Fibroblast of peridontal ligament (primary cell): ENCODE data around the gene P4HB.

Source experiments
- DNase-seq: peaks from one replicate; pipeline ENCODE4 v3.0.0-alpha.2; 2010; ENCODE audit errors: extremely low read depth

Gene P4HB

DNA sequence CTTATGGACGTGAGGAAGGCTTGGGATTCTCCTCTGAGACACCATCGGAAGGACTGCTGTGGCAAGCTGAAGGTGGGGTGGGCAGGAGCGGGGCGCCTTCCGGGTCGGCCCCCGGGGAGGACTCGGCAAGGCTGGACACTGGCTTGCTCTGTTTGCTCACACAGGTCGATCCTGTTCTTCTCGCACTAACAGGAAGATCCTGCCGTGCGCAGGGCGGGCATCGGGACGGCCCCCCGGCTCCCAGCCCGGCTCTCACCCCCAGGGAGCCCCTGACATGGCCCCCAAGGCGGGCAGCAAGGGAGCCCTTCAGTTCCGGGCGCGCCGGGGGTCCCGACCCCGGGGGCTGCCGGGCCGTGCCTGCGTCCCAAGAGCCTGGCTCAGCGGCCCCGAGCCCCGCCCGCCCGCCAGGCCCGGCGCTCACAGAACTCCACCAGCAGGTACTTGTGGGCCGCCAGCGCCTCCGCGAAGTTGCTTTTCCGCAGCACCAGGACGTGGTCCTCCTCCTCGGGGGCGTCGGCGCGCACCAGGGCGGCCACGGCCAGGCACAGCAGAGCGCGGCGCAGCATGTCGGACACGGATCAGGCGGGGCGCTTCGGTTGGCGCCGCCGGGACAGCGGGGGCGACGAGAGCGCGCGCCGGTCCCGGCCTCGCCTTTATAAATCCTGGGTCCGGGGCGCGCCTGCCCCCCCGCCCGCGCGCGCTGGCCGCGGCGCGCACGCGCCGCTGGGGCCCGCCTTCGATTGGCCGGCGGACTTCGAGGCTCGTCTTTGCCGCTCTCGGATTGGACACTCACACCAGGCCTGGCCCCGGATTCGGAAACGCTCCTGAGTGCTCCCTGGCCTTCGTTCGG is at the start of gene P4HB:
Gene P4HB (minus strand): TSS at position 630 of the 850 bp plus-strand sequence. CDS start 64 bp downstream, at position 566.
- no peak for DNase-seq

DNA sequence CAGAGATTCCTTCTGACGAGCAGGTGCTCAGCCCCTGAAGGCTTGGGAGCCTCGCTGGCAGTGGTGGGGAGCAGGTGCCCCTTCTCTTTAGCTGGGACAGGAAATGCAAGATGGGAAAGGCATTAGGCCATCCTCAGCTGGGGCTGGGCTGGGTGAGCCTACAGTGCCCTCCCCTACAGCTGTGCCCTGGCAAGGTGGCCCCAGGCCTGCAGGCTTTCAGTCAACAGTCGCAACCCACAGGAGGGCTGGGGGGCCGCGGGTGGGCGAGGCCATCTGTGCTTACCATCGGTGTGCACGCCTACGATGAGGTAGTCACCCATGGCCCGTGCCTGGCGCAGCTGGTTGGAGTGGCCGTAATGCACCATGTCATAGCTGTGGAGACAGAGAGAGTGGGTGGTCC is 48.9 kb upstream of the P4HB start:
- no peak for DNase-seq

DNA sequence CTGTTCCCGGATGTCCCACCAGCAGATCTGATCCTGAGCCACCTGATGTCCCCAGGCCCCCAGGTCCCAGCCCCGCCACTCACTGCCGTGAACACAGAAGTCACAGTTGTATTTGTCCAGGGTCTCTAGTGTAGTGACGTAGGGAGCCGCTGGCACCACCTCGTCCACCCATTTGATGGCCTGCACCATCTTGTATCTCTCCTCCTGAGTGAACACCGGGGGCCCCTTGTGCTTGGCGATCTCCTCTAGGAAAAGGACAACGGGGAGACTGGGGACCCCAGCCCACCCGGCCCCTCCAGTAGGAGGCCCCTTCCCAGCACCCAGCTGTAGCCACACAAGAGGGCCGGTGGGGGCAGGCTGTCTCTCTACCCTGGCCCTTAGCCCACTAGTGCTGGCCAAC is 48.5 kb upstream of the P4HB start:
- no peak for DNase-seq

DNA sequence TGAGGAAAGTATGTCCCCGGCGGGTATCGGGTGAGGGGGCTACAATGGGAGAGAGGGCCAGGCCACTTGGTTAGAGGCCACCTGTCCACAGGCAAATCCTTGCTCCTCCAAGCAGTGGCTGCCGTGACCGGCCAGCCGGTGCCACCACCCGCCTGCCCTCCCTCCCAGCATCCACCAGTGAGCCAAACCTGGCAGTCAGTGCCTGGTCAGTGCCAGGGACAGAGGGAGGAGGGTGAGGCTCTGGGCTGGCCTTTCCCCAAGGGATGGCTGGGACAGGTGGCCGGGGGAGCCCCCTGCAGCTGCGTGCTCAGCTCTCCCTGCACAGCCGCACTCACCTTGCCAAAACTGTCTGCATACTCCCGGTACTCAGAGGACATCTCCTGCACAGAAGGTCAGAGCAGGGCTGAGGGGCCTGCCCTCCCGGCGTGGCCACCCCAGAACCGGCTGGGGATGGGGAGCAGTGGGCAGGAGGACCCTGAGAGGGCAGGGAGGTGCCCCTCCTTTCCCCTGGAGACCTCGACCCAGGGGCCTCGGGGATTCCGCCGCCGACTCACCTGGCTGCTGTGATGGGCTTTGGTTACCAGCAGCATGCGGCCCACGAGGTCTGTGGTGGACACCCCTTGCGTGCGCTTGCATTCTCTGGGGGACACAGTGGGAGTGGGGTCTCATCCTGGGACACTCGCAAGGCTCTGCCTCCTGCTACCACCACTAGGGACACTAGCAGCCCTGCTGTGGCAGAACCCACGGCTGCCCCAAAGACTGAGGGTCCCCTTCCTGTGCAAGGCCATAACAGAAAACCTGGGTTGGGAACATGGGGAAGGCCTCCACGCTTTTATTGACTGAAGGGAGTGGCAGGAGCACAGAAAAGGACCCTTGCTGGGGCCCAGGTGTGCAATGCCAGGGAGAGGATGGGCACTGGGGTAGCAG is 47.1 kb upstream of the P4HB start:
- no peak for DNase-seq

DNA sequence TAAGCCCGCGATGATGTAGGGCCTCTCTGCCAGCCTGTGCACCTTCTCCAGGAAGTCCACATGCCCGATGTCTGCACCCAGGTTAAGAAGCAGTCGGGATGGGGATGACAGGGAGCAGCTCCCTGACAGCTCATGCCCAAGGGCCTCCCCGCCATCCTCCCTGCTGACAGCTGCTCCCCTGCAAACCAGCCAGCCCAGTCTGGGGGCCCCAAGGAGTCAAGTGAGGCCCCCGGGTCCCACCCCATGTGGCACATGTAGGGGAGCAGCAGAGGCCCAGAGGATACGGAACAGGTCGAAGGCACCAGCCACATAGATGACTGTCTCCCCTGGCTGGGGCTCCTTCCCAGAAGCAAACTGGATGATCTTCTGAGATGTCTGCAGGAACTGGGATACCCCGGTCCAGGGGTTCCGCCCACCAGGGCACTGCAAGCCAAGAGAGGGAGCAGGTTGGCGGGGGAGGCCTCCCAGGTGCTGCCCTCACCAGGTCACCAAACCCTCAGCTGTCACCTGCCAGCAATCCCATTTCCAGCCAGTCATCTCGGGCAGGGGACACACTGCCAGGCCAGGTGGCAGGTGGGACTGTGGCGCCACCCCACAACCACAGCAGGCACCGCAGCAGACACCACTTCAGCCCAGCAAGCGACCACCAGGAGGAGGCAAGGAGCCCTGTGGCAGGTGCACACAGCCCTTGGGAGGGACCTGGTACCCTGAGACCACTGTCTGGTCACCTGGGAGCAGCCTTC is 46.3 kb upstream of the P4HB start:
- no peak for DNase-seq

DNA sequence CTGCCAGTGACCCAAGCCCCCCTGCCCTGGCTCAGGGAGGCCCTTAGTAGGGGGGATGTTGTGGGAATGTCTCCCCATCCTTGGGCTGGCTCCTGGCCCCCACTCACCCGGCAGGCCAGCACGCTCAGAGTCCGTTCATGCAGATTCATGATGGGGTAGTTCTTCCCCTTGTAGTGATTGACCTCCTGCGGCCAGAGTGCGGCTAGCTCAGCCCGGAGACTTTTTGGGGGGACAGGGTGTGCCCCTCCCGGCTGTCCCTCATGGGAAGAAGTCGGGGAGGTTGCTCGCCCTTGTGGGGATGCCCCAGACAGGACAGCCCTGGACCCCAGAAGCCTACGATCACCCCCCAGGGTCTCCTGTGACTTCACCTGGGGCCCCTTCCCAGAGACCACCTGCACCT is 45.7 kb upstream of the P4HB start:
- no peak for DNase-seq

DNA sequence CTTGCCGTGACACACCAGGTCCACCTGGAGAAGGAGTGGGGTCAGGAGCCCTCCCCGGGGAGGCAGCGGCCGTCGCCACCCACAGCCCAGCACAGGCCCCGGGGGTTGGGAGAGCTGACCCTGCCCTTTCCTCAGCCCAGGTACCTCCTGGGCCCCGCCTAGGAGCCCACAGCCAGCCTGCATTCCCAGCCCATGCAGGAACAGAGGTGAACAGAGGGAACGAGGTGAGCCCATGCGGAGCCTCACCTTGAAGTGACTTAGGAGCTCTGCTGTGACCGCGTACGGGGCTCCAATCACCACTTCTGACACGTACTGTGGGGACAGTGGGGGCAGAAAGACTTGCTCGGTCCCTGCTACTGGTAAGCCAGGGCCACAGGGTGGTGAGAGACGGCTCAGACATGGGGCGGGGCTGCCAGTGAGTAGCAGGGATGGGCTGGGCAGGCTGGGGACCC is 45.1 kb upstream of the P4HB start:
- no peak for DNase-seq

DNA sequence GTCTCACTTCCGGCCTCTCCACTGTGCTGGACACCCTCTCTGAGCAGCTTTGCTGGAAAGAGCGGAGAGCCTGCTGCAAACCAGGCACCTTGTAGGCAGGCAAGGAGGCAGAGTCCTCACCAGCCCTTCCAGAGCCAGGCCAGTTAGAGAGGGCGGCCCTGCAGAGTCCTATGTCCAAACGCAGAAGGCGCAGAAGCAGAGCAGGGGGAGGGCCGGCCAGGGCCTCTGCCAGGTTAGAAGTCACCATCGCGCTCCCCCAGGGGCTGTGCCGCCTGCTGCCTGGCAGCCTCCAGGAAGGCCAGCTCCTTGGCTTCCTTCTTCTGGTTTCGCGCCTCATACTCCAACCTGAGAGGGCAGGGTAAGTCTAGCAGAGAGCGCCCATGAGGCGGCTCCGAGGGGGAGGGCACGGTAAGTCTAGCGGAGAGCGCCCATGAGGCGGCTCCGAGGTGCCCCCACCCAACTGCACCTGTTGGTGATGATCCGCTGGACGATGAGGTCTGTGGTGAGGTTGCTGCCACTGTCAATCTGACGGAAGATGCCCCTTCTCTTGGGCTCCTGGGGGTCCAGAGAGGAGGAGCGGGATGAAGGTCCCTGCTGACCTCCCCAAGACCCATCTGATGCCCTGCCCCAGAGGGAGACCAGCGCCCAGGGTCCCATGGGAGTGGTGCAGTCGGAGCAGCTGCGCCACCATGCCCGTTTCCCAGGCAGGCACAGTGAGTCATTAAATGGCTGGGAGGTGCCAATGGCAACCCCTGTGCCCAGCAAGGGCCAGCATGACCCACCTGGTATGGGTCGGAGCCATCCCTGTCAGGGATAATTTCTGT is 44.5 kb upstream of the P4HB start:
- DNase-seq, result no peak

DNA sequence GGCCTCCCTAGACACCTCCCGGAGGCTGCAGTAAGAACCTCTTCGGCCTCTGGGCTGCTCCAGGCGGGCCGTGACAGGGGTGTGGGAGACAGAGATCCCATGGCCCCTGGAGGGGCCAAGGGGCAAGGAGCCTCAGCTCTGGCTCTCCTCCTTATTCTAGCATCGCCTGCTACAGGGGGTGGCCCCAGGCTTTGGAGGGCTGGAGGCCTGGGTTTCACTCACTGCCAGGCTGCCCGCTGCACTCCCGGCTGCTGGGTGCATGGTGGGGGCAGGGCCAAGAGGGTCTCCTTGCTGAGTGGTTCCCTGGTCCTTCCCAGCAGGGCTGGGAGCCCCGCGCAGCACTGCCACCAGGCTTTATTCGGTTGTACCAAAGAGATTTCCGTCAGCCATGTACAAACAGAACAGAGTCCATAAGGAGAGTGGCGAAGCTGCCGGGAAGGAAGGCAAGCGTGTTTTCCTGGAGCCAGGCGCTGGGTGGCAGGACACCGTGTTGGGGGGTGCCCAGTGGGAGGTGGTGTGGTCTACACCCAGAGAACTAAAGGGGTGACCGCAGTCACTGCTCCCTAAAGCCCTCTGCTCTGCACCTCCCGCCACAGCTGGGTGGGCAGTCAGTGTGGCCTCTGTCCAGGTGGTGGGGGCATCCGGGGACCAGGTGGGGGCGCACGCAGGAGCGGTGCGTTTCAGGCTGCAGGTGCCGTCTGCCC is 43.7 kb upstream of the P4HB start:
- no peak for DNase-seq

DNA sequence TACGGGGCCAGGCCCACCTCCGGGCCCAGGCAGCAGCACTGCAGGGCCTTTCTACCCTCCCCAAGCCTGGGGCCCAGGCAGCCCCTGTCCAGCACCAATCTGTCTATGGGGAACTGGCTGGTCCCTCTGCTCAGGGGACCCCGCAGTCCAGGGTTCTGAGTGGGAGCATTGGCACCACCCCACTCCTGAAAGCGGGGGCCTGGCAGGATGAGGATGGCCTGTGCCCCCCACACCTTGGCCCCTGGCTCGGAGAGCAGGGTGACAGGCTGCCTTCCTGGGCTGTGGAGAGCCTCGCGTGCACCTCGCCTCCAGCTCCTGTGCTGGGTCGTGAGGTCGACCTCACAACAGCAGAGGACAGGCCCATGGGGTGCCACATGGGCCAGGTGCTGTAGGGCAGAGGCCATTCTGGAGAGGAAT is 43.1 kb upstream of the P4HB start:
- DNase-seq, result no peak

DNA sequence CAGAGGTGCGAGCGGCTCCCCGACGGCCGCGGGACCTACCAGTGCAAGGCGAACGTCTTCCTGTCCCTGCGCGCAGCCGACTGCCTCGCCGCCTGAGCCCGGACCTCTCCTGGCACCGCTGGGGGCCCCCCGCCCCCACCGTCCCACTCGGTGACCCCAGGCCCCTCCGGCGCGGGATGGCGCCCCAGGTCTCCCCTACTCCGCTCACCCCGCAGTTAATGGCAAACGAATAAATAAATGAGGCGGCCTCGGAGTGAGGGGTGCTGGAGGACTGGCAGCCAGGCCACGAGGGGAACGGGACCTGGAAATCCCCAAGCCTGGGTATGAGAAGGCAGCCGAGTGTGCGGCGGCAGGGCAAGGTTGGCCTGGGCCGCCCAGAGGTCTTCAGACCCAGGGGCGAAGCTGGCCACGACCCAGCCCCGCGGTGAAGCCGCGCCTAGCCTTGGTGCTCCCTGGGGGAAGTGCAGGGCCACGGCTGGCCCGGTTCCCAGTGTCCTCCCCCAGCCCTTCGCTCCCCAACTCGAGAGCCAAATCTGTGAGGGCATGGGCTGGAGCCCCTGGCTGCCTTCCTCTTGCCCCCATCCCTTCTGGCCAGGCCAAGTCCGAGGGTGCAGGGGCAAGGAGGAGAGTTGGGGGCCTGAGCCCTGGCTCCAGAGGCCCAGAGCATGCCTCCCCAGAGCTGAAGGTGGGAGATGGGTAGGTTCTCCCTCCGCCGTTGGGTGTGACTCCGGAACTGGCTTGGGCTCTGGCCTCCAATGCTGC is 42.5 kb upstream of the P4HB start:
- no peak for DNase-seq

DNA sequence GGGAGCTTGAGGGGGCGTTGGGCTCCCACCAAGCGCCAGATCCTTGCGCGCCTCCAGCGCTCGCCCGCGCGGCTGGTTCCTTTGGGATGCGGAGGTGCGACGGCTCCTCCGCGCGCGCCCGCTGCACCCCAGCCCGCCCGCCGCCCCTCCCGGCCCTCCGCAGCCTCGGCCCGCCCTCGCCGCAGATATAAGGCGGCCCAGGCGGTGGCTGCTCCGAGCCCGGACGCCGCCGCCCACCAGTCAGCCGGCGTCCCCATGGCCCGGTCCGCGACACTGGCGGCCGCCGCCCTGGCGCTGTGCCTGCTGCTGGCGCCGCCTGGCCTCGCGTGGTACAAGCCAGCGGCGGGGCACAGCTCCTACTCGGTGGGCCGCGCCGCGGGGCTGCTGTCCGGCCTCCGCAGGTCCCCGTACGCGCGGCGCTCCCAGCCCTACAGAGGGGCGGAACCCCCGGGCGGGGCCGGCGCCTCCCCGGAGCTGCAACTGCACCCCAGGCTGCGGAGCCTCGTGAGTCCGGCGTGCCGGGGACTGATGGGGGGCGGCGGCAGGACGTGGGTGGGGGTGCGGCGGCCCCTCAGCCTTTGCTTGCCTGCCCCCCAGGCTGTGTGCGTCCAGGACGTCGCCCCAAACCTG is 41.8 kb upstream of the P4HB start, which contains the start of gene NPB:
Gene NPB (plus strand): TSS at position 216 of the 630 bp plus-strand sequence. CDS start 40 bp downstream, at position 256.
- no peak for DNase-seq

DNA sequence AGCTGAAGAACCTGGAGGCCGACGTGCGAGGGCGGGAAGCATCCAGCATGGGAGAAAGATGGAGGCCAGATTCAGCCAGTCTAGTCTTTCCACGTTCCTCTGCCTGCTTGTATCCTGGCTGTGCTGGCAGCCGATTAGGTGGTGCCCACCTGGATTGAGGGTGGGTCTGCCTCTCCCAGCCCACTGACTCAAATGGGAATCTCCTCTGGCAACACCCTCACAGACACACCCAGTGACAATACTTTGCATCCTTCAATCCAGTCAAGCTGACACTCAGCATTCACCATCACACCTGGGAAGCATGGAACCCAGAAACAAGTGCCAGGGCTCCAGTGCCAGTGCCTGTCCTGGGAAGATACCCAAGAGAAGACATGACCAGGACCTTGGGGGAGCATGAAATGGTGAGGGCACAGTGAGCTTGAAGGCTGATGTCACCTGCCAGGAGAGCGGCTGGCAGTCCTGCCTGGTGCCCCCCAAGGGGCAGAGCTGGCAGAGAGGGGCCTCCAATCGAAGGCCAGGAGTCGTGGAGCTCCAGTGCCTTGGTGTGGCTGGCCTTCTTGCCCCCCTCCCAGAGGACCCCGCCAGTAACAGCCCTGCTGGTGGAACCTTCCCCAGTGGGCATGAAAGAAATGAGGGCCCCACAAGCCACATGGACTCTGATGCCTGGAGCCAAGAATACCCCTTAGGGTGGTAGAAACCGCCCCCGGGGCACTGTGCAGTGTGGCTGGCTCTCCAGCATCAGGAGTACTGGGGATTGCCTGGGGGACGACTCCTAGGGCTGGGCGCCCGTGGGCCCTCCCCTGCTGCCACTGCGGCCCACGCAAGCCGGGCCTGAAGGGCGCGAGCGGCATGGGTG is 41.1 kb upstream of the P4HB start:
- no peak for DNase-seq

DNA sequence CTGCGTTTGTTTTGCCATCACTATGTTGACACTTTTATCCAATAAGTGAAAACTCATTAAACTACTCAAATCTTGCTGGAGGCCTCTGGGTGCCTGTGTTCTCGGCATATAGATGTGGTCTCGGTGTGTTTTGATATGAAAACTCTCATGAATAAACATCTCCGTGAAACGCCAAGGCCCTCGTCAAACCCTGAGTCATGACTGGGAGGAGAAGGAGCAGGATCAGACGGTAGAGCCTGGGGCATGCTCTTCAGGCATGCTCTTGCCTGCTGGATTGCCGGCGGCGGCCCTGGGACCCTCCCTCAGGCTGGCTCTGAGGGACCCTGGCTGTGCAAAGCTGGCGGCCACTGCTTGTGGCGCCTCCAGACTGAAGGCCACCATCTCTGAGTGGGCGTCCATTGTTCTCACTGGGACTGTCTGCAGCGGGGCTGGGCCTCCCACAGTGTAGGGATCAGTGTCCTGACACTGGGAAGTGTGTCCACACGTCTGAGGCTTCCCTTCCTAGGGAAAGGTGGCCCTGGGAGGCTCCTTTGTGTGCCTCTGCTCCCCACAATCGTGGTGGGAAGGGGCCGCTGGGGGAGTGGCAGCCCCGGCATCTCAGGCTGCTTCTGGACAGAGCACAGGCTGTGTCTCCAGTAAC is 40.0 kb upstream of the P4HB start:
- DNase-seq, result peak; percentile 19

DNA sequence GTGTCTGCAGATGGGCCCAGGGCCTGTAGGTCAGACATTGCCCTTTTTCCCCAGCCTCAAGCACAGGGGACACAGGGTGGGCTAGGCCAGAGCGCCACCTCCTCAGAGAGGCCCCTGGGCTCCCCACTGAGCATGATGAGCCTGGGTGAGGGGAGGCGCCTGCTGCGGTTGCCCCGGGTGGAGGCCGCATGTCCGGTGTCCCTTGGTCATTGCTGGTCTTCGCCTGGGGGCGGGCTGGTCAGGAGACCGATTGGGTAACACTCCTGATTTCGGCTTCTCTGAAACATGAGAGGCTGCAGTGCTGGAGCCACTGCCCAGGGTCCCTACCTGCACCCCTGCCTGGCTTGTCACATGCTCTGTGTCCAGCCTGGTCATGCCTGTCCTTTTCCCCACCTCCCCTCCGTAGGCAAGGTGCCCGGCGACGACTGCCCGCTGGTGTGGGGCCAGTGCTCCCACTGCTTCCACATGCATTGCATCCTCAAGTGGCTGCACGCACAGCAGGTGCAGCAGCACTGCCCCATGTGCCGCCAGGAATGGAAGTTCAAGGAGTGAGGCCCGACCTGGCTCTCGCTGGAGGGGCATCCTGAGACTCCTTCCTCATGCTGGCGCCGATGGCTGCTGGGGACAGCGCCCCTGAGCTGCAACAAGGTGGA is 39.3 kb upstream of the P4HB start:
- no peak for DNase-seq

DNA sequence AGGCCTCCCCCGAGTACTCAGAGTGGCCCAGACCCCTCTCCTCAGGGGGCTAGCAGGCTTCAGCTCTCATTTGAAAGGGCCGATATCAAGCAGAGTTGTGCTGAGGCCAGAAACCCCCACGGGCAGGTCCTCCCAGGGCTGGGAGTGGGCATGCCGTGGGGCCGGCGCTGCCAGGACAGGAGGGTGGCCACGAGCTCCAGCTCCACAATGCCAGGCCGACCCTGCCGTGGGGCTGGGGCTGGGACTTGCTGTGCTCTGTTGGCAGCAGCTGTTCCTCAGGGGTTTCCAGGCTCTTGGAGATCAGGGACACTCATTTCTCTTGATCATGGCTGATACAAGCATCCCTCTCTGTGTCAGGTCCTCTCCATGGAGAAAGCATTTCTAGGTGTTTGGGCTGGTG is 38.5 kb upstream of the P4HB start:
- no peak for DNase-seq
